Keratinocyte (primary cell): ENCODE results near the gene HMCN1.

Experiments
- EZH2 ChIP-seq: IDR thresholded peaks from one replicate; pipeline ENCODE4 v1.6.1; 2012; ENCODE audit warnings: inconsistent platforms, mild to moderate bottlenecking, low read length, moderate library complexity
- TF ChIP-seq, protein P1 (sequence below), 3 experiments: IDR thresholded peaks in 1 of 3; conservative IDR thresholded peaks in 1 of 3; optimal IDR thresholded peaks in 1 of 3; 2 replicates in 2 of 3; 3 replicates in 1 of 3; pipeline versions ENCODE3 to v1.5.1; 2011; ENCODE audit warnings: low read length in 3 of 3, mild to moderate bottlenecking in 3 of 3, moderate library complexity in 2 of 3, control low read depth in 1 of 3, inconsistent platforms in 1 of 3; ENCODE audit not compliant: insufficient read depth in 2 of 3; ENCODE audit errors: extremely low read depth in 1 of 3

GRCh38 chr1:186220067-186220466 lies 485.9 kb downstream of the HMCN1 start:
- TF ChIP-seq, protein P1, sequence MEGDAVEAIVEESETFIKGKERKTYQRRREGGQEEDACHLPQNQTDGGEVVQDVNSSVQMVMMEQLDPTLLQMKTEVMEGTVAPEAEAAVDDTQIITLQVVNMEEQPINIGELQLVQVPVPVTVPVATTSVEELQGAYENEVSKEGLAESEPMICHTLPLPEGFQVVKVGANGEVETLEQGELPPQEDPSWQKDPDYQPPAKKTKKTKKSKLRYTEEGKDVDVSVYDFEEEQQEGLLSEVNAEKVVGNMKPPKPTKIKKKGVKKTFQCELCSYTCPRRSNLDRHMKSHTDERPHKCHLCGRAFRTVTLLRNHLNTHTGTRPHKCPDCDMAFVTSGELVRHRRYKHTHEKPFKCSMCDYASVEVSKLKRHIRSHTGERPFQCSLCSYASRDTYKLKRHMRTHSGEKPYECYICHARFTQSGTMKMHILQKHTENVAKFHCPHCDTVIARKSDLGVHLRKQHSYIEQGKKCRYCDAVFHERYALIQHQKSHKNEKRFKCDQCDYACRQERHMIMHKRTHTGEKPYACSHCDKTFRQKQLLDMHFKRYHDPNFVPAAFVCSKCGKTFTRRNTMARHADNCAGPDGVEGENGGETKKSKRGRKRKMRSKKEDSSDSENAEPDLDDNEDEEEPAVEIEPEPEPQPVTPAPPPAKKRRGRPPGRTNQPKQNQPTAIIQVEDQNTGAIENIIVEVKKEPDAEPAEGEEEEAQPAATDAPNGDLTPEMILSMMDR (optimal IDR thresholded peaks at IDR 0.05 in 1 of 3, IDR thresholded peaks at IDR 0.05 in 1 of 3, conservative IDR thresholded peaks at IDR 0.05 in 1 of 3; ENCODE audit: extremely low read depth in 1 of 3, insufficient read depth in 2 of 3, low read length in 3 of 3), result no peak
- TF ChIP-seq EZH2, result no peak
